Lung (tissue), 13 donors: ENCODE measurements around the gene CCDC149. TPM values are rescaled to one million over a fixed set of nuclear protein-coding genes. Genes with fewer than 3 reads are reported as not detected.

Source experiments
- ATAC-seq: fragments of 200-7000 bp; cut with Tn5 transposase; one replicate; pipeline ENCODE4 v1.9.1; 2020; ENCODE audit warnings: moderate number of reproducible peaks; ENCODE audit not compliant: insufficient read depth, low FRiP score
- DNase-seq, 3 donors: peaks; one replicate each; pipeline ENCODE4 v3.0.0-alpha.2; 2013 to 2017
- H3K27ac ChIP-seq, 2 donors: one replicate each; pipeline ENCODE4 v1.5.1; 2013; ENCODE audit warnings: mild to moderate bottlenecking in 2 of 2, moderate library complexity in 2 of 2, control low read depth in 1 of 2, inconsistent platforms in 1 of 2, low read depth in 1 of 2, low read length in 1 of 2
- H3K27me3 ChIP-seq, 3 donors: one replicate each; pipeline ENCODE4 v1.5.1; 2013; ENCODE audit warnings: low read length in 2 of 3; ENCODE audit not compliant: control insufficient read depth in 3 of 3, insufficient read depth in 3 of 3
- H3K36me3 ChIP-seq, 4 donors: one replicate each; pipeline ENCODE4 v1.5.1; 2013; ENCODE audit warnings: low read length in 4 of 4, mild to moderate bottlenecking in 1 of 4, moderate library complexity in 1 of 4; ENCODE audit not compliant: control insufficient read depth in 4 of 4, insufficient read depth in 4 of 4
- H3K4me1 ChIP-seq, 5 donors: one replicate each; pipeline ENCODE4 v1.5.1; 2013; ENCODE audit warnings: low read length in 5 of 5, mild to moderate bottlenecking in 2 of 5, moderate library complexity in 1 of 5; ENCODE audit not compliant: control insufficient read depth in 5 of 5, insufficient read depth in 5 of 5
- H3K4me3 ChIP-seq: one replicate; pipeline ENCODE4 v1.5.1; 2013; ENCODE audit warnings: mild to moderate bottlenecking, control low read depth, moderate library complexity
- H3K9ac ChIP-seq, 2 donors: one replicate each; pipeline ENCODE4 v1.5.1; 2013; ENCODE audit warnings: low read length in 2 of 2, control low read depth in 1 of 2; ENCODE audit not compliant: insufficient read depth in 1 of 2
- H3K9me3 ChIP-seq, 4 donors: one replicate each; pipeline ENCODE4 v1.5.1; 2013; ENCODE audit warnings: low read length in 3 of 4, mild to moderate bottlenecking in 1 of 4, moderate library complexity in 1 of 4; ENCODE audit not compliant: control insufficient read depth in 4 of 4, insufficient read depth in 3 of 4
- CTCF ChIP-seq: IDR thresholded peaks from 2 replicates; pipeline ENCODE4 v1.5.1; 2012; ENCODE audit warnings: mild to moderate bottlenecking; ENCODE audit errors: control extremely low read depth, extremely low read depth
- WGBS, 2 donors: extraction: QIAGEN DNeasy Blood & Tissue Kit; methylation state at CpG; one replicate each; pipeline ENCODE4 v1.1.7; 2013; 5-methylcytosine and 5-hydroxymethylcytosine counted together
- polyA plus RNA-seq, 2 donors: library from polyadenylated mRNA; stranded (reverse); fragments of 200-250 nt; gene quantifications; one replicate each; pipeline ENCODE4 v1.2.1, GENCODE V29; 2013
- small RNA-seq: library from RNA; depleted of rRNA; stranded (forward); fragments of <200 nt; gene quantifications from one replicate; pipeline ENCODE3, GENCODE V24; 2014; ENCODE audit warnings: low replicate concordance
- total RNA-seq, 2 donors: library from RNA; depleted of rRNA in 1 of 2; stranded (reverse); fragments of >200 nt in 1 of 2; gene quantifications; one replicate each; pipeline ENCODE4 v1.2.1, GENCODE V29; 2014 to 2021
- donor health status: control.
- donor health status: control.
- donor health status: Bipolar disorder and iron deficiency.
- donor health status: healthy.
- donor health status: DM: yes; HTN: yes; CAD: no.

The CCDC149 gene
- total and polyA plus RNA-seq, 4 donors, result 8.6 to 21.4 (median 17.1) TPM

- H3K27me3 ChIP-seq, result no peaks in the 10 kb centered on the region
- peaks cover 0 to 1% (median 0%) of the 10 kb centered on the region in 4 donors for H3K9me3 ChIP-seq
- ATAC-seq, result no peak
- WGBS, 2 donors, result 45 to 74% methylated on average over 5 of the region's 5 CpGs
- no peaks in the 10 kb centered on the region for H3K36me3 ChIP-seq
- TF ChIP-seq CTCF, result no peak
- peaks cover 0 to 4% (median 0%) of the 10 kb centered on the region in 5 donors for H3K4me1 ChIP-seq
- no peak overlapping the region for H3K4me3 ChIP-seq
- H3K9ac ChIP-seq, result no peak overlapping the region
- DNase-seq, result peak in 2 of 3 donors; percentile 5 to 28
- no peak overlapping the region for H3K27ac ChIP-seq
Measured at GRCh38 chr4:24763631-24764297, 149.1 kb downstream of the CCDC149 start.

Small RNA genes lying within 50 kb of the gene (small RNA-seq; reads per million reads assigned to genes)
- gene AC006390.1, result not detected

Other genes starting within 250 kb of the CCDC149 start
- gene SOD3, start 117.5 kb downstream of the CCDC149 start, total RNA-seq, result 100 to 1,000 TPM in 1 of 2 donors, 10 to 100 TPM in 1; 48.9 to 101 TPM
- 10 to 100 TPM; 35.7 to 58.8 TPM for gene SOD3, start 117.5 kb downstream of the CCDC149 start, polyA plus RNA-seq
- 1 to 10 TPM; 1.1 to 1.8 TPM for gene LGI2, start 117.9 kb upstream of the CCDC149 start, total RNA-seq
- under 1 TPM; 0.18 to 0.64 TPM for gene LGI2, start 117.9 kb upstream of the CCDC149 start, polyA plus RNA-seq
- gene SEPSECS, start 247.4 kb upstream of the CCDC149 start, total RNA-seq, result 10 to 100 TPM in 1 of 2 donors, 1 to 10 TPM in 1; 8.8 to 23.2 TPM
- 1 to 10 TPM; 2.8 to 5.9 TPM for gene SEPSECS, start 247.4 kb upstream of the CCDC149 start, polyA plus RNA-seq